Fibroblast of peridontal ligament (primary cell): Measurements from ENCODE around the gene SCIN.
A peak's percentile ranks its signal among the peaks of the same experiment; 100 is the strongest.
"Not testable (repeated sequence)": the region's sequence is repeated elsewhere in the genome, so short reads cannot be mapped to it uniquely, and the experiment has no call there.

Source experiments
- DNase-seq: peaks from one replicate; pipeline ENCODE4 v3.0.0-alpha.2; 2010; ENCODE audit errors: extremely low read depth

The SCIN gene

GRCh38 chr7:12647364-12648219 lies 77.1 kb downstream of the SCIN start:
- no peak for DNase-seq

- no peak for DNase-seq
Measured at GRCh38 chr7:12648704-12649261, 78.3 kb downstream of the SCIN start.

- no peak for DNase-seq
Measured at GRCh38 chr7:12649348-12649747, 78.8 kb downstream of the SCIN start.

- DNase-seq, result no peak
Measured at GRCh38 chr7:12650080-12650479, 79.6 kb downstream of the SCIN start.

- DNase-seq, result no peak
Measured at GRCh38 chr7:12653110-12653509, 82.6 kb downstream of the SCIN start.

GRCh38 chr7:12653518-12653917 lies 83.0 kb downstream of the SCIN start:
- peak; percentile 55 for DNase-seq

- no peak for DNase-seq
Measured at GRCh38 chr7:12655161-12655560, 84.6 kb downstream of the SCIN start.

- peak; percentile 69 for DNase-seq
Measured at GRCh38 chr7:12660423-12660822, 89.9 kb downstream of the SCIN start.

GRCh38 chr7:12660986-12661385 lies 90.5 kb downstream of the SCIN start:
- not testable (repeated sequence) for DNase-seq

- no peak for DNase-seq
Measured at GRCh38 chr7:12661581-12661980, 91.1 kb downstream of the SCIN start.

- peak; percentile 88 for DNase-seq
Measured at GRCh38 chr7:12670000-12670729, 99.6 kb downstream of the SCIN start.

GRCh38 chr7:12670743-12671520 lies 100.4 kb downstream of the SCIN start:
- DNase-seq, result no peak

GRCh38 chr7:12673436-12673835 lies 102.9 kb downstream of the SCIN start:
- DNase-seq, result not testable (repeated sequence)

- DNase-seq, result no peak
Measured at GRCh38 chr7:12674053-12674452, 103.5 kb downstream of the SCIN start.

- peak; percentile 56 for DNase-seq
Measured at GRCh38 chr7:12674861-12675260, 104.3 kb downstream of the SCIN start.

GRCh38 chr7:12683678-12684585 lies 113.4 kb downstream of the SCIN start:
- DNase-seq, result peak; percentile 51

GRCh38 chr7:12684733-12685132 lies 114.2 kb downstream of the SCIN start:
- no peak for DNase-seq

- no peak for DNase-seq
Measured at GRCh38 chr7:12685550-12685949, 115.0 kb downstream of the SCIN start.

GRCh38 chr7:12686234-12686890 lies 115.8 kb downstream of the SCIN start:
- DNase-seq, result peak; percentile 86
